GM19372 (cell line): ENCODE results near the gene DTX3L.
A peak's percentile ranks its signal among the peaks of the same experiment; 100 is the strongest.

Source experiments
- ATAC-seq: cut with Tn5 transposase; IDR thresholded peaks from one replicate; pipeline ENCODE4 v1.9.1; 2021; ENCODE audit warnings: mild to moderate bottlenecking, low read depth, moderate library complexity; ENCODE audit not compliant: unreplicated experiment

The DTX3L gene

DNA sequence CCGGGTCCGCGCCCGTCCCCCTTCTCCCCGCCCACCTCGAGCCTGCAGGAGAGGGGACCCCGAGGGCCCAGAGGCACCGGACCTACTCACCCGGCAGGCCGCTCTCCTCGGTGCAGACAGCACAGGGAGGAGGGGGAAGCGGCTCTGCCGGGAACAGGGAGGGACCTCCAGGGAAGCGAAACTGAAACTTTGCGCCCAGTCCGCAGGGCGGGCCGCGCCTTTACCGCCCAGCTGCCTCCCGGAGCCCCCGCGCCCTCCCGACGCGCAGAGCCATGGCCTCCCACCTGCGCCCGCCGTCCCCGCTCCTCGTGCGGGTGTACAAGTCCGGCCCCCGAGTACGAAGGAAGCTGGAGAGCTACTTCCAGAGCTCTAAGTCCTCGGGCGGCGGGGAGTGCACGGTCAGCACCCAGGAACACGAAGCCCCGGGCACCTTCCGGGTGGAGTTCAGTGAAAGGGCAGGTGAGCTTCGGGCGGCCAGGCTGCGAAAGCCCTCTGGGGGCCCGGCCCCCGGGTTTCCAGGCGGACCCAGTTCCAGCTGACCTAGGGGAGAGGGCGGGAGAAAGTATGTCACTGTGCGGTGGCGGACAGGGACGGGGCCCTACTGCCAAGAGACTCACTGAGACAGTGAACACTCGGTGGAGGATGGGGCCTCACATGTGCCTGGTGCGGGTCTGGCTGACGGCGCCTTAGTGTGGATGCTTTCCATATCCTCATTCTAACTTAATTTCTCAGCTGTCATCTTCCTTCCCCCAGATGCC is at the start of gene DTX3L, which contains the start of gene PARP9:
DTX3L (plus strand) TSS at position 184 of the 758 bp plus-strand sequence; CDS start at position 273, 89 bp downstream.
PARP9 (minus strand) TSS at position 146 of the 758 bp plus-strand sequence. CDS start 4,680 bp downstream, outside the sequence.
- peak; percentile 45 for ATAC-seq

DNA sequence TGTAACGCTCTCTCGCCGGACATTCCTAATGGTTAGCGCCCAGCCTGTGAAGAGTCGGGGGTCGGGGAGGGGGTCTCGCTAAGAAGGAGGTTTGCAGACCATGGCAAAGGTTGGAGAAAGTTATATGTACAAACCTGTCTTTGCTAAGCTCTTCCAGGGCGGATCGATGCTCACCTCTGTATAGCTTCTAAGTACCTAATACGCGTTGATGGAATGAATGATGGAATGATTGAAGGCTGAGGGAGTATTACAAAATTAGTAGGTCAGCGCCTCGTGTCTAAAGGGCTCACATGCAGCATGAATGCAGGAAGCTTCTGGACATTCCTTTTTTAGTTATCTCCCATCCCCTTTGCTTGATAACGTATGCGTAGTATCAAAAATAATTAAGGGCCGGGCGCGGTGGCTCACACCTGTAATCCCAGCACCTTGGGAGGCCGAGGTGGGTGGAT is 49.1 kb upstream of the DTX3L start:
- ATAC-seq = no peak

DNA sequence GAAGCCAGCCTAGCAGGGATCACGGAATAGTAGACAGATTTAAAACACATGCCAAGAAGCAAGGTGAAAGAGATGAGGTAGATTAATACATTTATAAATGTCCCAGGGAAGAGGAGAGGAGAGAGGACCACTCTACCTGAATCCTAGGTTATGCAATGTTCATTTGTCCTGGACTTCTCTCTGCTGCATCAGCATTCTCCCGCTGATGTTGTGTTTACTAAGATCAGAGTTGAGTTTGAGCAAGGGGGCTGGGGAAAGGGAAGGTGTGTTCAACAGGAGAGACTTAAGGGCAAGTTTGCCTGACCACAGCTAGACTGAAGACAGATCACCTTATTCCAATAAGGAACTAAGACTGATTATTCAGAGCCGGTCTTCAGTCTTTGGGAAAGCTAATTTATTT is 48.3 kb upstream of the DTX3L start:
- ATAC-seq = no peak

DNA sequence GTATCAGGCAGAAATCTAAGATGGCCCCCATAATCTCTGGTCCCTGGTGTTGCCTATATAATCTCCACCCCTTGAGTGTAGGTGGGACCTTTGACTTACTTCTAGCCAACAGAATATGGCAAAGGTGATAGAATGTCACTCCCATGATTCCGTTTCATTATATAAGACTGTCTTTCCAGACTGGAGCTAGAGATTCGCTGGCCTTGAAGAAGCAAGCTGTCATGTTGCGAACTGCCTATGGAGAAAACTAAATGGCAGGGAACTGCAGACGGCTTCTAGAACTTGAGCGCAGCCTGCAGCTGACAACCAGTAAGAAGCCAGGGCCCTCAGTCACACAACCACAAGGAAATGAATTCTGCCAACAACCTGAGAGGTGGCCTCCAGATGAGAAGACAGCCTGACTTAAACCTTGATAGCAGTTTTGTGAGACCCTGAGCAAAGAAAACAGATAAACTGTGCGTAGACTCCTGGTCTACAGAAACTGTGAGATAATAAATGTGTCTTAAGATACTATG is 47.2 kb upstream of the DTX3L start:
- no peak for ATAC-seq

DNA sequence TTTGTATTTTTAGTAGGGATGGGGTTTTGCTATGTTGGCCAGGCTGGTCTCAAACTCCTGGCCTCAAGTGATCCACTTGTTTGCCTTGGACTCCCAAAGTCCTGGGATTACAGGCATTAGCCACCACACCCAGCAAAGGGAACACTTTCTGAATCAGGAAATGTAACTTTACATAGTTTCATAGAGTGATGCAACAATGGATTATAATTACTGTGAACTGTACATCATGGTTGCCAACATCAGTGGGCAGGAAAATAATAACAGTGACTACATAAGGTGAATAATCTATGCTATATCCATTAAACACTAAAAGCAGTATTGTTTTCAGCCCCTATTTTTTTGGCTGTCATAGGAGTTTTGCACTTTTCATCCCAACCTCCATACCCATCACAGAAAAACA is 44.4 kb upstream of the DTX3L start:
- ATAC-seq = no peak

DNA sequence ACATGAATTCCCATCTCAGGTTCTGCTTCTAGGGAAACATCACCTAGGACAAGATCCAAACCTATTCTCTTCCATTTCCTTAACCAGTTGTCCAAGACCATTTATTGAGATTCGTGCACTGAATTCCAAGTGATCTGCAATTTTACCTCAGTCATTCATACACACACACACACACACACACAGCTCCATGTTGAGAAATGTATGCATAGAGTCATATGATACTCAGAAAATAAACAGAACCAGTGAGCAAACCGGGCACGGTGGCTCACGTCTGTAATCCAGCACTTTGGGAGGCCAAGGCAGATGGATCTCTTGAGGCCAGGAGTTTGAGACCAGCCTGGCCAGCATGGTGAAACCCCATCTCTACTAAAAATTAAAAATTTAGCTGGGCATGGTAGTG is 43.3 kb upstream of the DTX3L start:
- no peak for ATAC-seq

DNA sequence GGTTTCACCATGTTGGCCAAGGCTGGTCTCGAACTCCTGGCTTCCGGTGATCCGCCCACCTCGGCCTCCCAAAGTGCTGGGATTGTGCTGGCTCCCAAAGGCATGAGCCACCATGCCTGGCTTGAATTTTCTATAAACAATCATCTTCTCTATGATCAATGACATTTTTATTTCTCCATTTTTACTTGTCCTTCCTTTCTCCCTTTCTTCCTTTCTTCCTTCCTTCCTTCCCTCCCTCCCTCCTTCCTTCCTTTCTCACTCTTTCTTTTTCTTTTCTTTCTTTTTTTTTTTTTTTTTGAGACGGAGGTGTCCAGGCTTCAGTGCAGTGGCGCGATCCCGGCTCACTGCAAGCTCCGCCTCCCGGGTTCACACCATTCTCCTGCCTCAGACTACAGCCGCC is 40.8 kb upstream of the DTX3L start:
- ATAC-seq = no peak

DNA sequence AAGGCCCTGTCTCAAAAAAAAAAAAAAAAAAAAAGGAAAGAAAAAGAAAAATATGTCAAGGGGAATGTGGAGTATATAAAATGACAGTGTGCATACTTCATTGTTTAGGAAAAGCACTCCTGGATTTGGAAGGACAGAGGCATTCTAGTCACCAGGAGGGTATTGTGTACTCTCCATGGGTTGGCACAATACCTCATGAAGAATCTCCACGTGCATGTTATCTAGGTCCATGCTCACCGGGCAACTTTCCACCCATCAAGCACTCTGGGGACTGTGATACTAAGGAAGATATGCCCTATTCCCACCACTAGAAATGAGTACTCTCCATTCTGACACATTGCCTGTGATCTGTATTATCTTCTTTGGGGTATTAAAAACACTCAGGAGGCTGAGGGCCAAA is 34.0 kb upstream of the DTX3L start:
- ATAC-seq = no peak

DNA sequence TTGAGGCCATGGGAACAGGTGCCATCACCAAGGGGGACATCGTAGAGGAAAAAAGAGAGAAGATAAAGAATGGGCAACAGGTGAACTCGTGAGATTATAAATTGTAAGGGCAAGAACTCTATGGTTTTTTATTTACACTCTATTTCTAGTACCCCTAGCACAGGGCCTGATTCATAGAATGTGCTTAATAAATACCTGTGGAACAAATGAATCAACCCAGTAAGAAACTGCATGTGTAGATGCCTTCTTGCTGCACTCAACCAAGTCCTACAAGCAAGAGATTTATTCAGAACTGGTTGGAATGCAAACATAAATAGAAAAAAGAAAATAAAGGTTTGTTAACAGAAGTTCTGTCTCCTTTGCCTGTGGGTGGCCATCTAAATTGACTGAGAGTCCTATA is 30.7 kb upstream of the DTX3L start:
- no peak for ATAC-seq

DNA sequence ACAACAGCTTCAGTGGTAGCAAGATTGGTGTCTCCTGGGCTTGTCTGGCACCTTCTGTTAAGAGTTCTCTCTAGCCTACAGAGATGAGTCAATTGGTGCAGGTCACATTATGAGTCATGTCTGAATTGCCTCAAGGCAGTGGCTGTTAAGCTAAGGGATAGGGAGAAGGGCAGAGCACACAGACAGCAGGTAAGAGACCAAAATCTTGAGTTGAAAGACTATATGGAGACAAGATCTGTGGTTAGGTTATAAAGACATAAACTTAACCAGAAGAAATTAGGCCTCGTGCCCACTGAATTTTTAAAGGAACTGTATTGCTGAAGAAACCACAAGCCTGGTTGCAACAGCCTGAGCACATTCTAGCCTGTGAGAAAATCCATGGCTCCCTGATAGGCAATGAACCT is 30.2 kb upstream of the DTX3L start:
- peak; percentile 96 for ATAC-seq

DNA sequence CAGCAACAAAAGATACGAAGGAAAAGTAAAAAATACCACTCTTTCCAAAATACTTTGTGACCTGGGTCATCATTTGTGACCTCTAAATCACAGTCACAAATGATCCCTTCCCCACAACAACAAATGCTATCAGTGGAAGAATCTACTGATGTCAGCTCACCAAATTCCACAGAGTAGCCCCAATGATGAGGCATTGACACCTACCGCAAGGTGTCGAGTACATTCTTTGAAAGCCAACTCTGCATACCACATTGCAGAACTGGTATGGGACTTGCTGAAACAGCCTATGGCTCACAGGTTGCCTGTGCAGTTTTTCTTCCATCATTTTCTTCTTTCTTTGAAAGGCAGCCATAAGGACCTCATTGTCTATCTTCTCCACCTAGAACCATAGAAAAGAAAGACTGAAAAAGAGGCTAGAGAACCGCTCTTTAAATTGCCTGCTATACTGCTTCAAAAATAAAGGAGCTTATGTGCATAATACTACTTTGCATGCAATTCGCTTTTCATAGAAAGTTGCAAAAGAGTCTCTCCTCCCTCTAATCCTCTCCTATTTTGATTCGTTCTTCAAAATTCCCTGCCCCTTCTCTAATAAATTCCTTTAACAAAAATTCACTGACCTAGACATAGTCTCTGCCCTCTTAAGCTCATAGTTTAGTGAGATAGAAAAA is 28.0 kb upstream of the DTX3L start:
- ATAC-seq = no peak

DNA sequence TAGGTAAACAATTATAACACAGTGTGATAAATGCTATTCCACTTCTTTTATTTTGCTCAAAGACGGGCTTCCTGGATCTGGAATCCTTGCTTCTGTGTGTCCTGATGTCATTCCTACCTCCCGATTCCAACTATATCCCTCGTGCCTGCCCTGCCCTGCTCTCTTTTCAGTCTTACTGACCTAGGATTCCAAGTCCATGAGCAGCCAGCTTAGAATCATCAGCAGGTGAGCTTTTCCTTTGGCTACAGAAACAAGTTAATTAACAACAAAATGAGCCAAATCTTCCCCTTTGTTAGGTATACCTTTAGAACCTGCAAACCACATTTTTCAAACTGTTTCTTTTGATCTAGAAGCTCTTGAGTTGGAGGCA is 27.5 kb upstream of the DTX3L start:
- ATAC-seq = no peak

DNA sequence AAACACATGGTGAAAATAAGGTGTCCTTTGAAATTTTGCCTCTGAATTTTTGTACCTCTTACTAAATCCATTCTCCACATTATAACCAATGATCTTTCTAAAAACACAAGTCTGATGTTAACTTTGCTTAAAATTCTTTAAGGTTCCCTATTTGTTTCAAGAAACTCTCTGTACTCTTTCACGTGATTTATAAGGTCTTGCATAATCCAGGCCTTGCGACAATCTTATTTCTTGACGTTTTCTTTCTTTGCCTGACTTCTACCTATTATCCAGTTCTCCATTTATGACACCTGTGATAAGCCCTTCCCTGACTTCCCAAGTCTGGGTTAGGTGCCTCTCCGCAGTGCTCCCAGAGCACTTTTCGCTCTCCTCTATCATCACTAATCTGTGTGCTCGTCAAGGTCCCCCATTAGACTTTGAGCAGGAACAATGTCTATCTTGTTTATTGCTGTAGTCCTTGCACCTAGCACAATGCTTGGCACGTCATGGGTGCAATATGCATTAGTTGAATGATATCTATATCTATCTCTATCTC is 25.1 kb upstream of the DTX3L start:
- no peak for ATAC-seq

DNA sequence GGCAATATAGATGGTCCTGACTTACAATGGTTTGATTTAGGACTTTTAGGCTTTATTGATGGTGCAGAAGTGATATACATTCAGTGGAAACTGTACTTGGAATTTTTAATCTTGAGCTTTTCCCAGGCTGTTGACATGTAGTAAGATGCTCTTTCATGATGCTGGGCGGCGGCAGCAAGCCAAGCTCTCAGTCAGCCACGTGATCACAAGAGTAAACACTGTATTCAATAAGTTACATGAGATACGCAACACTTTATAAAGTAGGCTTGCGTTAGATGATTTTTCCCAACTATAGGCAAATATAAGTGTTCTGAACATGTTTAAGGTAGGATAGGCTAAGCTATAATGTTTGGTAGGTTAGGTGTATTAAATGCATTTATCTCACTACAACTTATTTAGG is 18.0 kb upstream of the DTX3L start:
- ATAC-seq = no peak

DNA sequence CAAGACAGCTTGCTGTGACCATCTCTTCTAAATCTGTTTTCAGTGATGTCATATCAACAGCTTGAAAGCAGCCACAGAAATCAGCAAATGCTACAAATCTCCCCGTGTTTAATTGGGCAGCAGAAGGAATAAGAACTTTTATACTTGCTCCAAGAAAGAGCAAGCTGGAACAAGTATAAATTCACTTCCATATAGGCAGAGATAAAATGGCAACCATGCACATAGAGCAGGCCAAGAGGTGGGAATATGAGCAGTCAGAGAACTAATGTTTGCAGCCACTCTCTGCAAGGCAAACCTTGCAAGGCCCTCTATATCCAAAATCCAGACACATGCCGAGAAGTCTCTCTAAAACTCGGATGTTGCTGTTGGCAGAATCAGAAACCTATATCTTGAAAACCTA is 16.1 kb upstream of the DTX3L start:
- no peak for ATAC-seq

DNA sequence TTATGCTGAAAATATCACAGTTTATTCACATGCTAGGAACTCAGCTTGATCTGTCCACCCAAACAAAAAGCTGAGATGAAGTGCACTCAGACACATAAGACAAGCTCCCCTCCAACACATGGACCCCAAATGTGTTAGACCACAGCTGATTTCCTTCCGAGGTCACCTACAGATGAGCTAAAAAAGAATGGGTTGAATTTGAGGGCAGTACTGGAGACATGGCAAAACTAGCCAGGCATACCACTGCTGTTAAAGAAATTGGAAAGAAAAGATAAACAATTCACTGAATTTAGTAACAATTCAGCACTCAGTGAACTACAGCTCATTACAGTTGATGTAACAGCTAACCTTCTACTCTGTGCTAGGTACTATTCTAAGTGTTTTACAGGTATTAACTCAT is 15.5 kb upstream of the DTX3L start:
- no peak for ATAC-seq

DNA sequence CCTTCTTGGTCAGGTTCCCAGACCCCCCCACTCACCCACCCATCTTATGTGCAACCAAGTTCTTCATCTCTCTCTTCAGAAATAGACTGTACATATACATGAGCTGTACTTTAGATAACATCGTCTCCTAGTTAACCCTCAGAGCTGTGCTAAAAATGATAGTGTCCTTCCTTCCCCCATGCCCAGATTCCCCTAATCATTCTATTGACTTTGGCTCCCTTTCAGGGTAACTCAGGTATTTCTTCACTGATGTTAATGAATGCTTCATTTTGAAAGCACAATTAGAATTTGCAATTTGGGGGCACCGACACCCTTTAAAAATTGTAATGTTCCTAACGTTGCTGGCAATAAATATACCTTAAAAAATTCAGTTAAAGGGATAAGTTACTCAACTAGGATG is 11.0 kb upstream of the DTX3L start:
- ATAC-seq = no peak

DNA sequence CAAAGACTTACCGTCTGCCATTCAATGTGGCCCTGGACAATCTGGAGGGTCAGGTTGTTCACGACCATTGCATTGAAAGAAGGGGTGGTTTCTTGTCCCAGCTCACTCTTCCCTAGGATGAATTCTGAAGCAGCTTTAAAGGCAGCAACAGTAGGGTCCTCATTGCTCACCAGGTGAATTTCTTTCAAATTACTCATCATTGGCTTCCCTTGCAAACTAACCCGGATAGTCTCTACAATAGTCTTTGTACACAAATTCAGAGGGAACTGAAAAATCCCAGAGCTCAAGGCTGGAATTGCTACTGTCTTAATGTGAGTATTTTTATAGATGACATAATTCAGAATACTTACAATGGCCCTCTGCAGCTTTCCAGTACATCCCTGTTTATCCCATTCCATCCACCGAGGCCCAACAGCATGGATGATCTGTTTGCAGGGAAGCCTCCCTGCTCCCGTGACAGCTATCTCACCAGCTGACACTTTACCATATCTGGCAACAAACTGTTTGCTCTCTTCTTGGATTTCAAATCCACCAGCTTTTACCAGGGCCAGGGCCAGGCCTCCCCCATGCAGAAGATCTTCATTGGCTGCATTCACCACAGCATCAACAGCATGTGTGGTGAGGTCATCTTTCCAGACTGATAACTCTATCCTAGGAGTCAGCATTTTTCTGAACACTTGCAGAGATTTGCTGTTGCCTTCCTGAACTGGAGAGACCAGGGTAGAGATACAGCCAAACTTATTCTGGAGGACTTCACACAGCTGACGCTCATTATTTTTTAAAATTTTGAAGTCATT is 8.7 kb upstream of the DTX3L start:
- no peak for ATAC-seq

DNA sequence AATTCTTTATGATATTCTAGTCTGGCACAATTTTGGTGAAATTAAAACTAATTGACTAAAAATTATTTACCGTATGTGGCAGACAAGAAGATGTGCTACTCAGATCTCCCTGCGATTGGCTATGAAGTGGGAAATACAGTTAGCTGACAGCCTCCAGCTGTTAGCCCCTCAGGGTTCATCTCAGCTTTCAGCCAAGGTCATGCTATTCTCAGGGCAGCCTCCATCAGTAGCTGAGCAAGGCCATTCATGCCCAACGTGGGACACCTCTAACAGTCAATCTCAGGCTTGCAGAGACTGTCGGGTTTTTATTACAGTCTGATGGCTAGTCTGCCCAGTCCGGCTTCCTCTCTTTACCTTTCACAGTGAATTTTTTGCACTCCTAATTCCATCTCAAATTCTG is 6.8 kb upstream of the DTX3L start:
- ATAC-seq = no peak

DNA sequence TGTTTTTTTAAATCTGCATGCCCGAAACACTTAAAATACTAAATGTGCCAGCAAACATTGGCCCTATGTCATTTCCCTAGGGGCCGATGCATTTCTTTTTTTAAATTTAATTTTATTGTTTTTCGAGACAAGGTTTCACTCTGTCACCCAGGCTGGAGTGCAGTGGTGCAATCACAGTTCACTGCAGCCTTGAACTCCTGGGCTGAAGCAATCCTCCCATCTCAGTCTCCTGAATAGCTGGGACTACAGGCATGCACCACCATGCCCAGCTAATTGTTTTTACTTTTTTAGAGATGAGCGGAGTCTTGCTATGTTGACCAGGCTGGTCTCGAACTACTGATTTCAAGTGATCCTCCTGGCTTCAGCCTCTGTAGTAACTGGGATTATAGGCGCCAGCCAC is 5.5 kb upstream of the DTX3L start:
- no peak for ATAC-seq

DNA sequence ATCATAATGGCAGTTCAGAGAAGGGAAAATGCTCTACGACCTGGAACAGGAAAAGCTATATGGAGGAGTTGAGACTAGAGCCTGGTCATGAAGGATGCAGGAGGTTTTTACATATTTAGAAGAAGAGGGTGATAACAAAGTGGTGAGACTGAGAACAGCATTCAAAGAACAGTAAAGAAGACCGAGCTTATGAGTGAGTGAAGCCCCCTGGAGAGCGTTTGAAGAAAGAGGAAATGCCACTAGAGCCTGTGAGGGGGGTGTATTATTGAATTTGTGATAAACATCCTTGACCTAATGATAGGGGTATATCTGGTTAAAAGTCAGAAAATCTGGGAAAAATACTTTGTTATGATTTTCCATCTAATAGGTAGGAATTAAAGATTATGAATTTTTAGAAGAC is 4.2 kb upstream of the DTX3L start:
- no peak for ATAC-seq
